OCI-LY7 (cell line): Measurements from ENCODE around the gene REEP6. TPM values are rescaled to one million over a fixed set of nuclear protein-coding genes. Genes with fewer than 3 reads are reported as not detected.

Experiments used
- BruUV-seq: library from RNA; stranded (reverse); fragments of 400-500 nt; replicated peaks from 2 replicates; lab custom pipeline; 2021; lab: Mats Ljungman, UMichigan
- CTCF ChIA-PET: fragments of 300-600 bp; sonication (Branson Sonifier 250); formaldehyde crosslinking; loops from one replicate; lab custom pipeline; 2022; ENCODE audit warnings: antibody characterized with exemption; ENCODE audit not compliant: unreplicated experiment; lab: Charles Lee
- POLR2A ChIA-PET: fragments of 300-600 bp; sonication (Branson Sonifier 250); formaldehyde crosslinking; loops from one replicate; lab custom pipeline; 2022; ENCODE audit warnings: antibody characterized with exemption; lab: Charles Lee
- DNase-seq: peaks from one replicate; pipeline ENCODE4 v3.0.0-alpha.2; 2015; ENCODE audit warnings: low spot score
- H2AFZ ChIP-seq: fragments of 200-600 bp; sonication (generic), shearing (Covaris generic); 2 replicates; pipeline ENCODE4 v1.6.1; 2014; ENCODE audit warnings: mild to moderate bottlenecking, antibody characterized with exemption, low read length, moderate library complexity
- H3K27ac ChIP-seq: fragments of 200-600 bp; sonication (generic); 2 replicates; pipeline ENCODE4 v1.5.1; 2014; ENCODE audit warnings: mixed run types, low read depth, mild to moderate bottlenecking, moderate library complexity, low read length, inconsistent platforms; ENCODE audit not compliant: poor library complexity, severe bottlenecking
- H3K36me3 ChIP-seq: fragments of 200-600 bp; sonication (generic); 2 replicates; pipeline ENCODE4 v1.6.1; 2014; ENCODE audit warnings: mild to moderate bottlenecking, antibody characterized with exemption, low read length, moderate library complexity, mixed read lengths; ENCODE audit not compliant: insufficient read depth
- H3K4me1 ChIP-seq: fragments of 200-600 bp; sonication (generic); 2 replicates; pipeline ENCODE4 v1.5.1; 2014; ENCODE audit warnings: mild to moderate bottlenecking, low read length; ENCODE audit not compliant: insufficient read depth, poor library complexity, severe bottlenecking
- H3K4me2 ChIP-seq: fragments of 200-600 bp; sonication (generic); 2 replicates; pipeline ENCODE4 v1.6.1; 2014; ENCODE audit warnings: mild to moderate bottlenecking, low read length
- H3K4me3 ChIP-seq: fragments of 200-600 bp; sonication (generic); 2 replicates; pipeline ENCODE4 v1.5.1; 2014; ENCODE audit warnings: mild to moderate bottlenecking, low read depth, low read length; ENCODE audit not compliant: poor library complexity, severe bottlenecking
- H3K79me2 ChIP-seq: fragments of 200-600 bp; sonication (generic); 2 replicates; pipeline ENCODE4 v1.6.1; 2016; ENCODE audit warnings: low read depth, mild to moderate bottlenecking, low read length, moderate library complexity, mixed read lengths; ENCODE audit not compliant: insufficient read depth
- H3K9me2 ChIP-seq: fragments of 200-600 bp; sonication (generic); 2 replicates; pipeline ENCODE4 v1.6.1; 2016; ENCODE audit warnings: mild to moderate bottlenecking, low read length, mixed read lengths; ENCODE audit not compliant: insufficient read depth
- H3K9me3 ChIP-seq: fragments of 200-600 bp; sonication (generic); 2 replicates; pipeline ENCODE4 v1.6.1; 2014; ENCODE audit warnings: mild to moderate bottlenecking, mixed run types, low read length, mixed read lengths
- H4K20me1 ChIP-seq: fragments of 200-600 bp; sonication (generic); 2 replicates; pipeline ENCODE4 v1.6.1; 2014; ENCODE audit warnings: mild to moderate bottlenecking, antibody characterized with exemption, low read length, moderate library complexity, mixed read lengths; ENCODE audit not compliant: insufficient read depth
- EZH2phosphoT487 ChIP-seq: fragments of 200-600 bp; sonication (generic); IDR thresholded peaks from 2 replicates; pipeline ENCODE4 v1.6.1; 2018; ENCODE audit warnings: low read depth, borderline replicate concordance, mild to moderate bottlenecking, mixed run types, antibody characterized with exemption, low read length, moderate library complexity, mixed read lengths
- intact Hi-C: fragments of 100-400 bp; cut with micrococcal nuclease; formaldehyde crosslinking; loops from one replicate; pipeline ENCODE4 v1.10.0; 2022; ENCODE audit not compliant: unreplicated experiment
- total RNA-seq, 2 experiments: library from RNA; depleted of rRNA in 1 of 2; stranded (reverse); fragments of >200 nt in 1 of 2; shearing (Covaris generic) in 1 of 2; gene quantifications; 2 replicates each; pipeline ENCODE4 v1.2.3, GENCODE V29; 2014 to 2022
- TF ChIP-seq, protein P1 (sequence below): fragments of 200-600 bp; sonication (generic); conservative IDR thresholded peaks from 2 replicates; pipeline ENCODE4 v1.5.1; 2014; ENCODE audit warnings: mild to moderate bottlenecking, antibody characterized with exemption, low read length, moderate library complexity, mixed read lengths

REEP6 gene
- total RNA-seq, 2 experiments from 2014 or later: 1.3 to 3.6 TPM

GRCh38 chr19:1483131-1483978 is 7.6 kb upstream of the REEP6 start:
- DNase-seq: no peak
- H3K4me1 ChIP-seq: peaks cover 6% of the 10 kb centered on the region
- no peak overlapping the region for H3K4me2 ChIP-seq
- H3K79me2 ChIP-seq: peaks cover 3% of the 10 kb centered on the region
- no peak overlapping the region for H2AFZ ChIP-seq
- TF ChIP-seq EZH2phosphoT487: no peak
- intact Hi-C loops: no loop called here
- H4K20me1 ChIP-seq: no peaks in the 10 kb centered on the region
- CTCF ChIA-PET: no interaction called here
- H3K36me3 ChIP-seq: no peaks in the 10 kb centered on the region
- no peaks in the 10 kb centered on the region for H3K9me3 ChIP-seq
- H3K27ac ChIP-seq: no peak overlapping the region
- no TSS peak for BruUV-seq
- no peaks in the 10 kb centered on the region for H3K9me2 ChIP-seq
- POLR2A ChIA-PET: no interaction called here
- no peak overlapping the region for H3K4me3 ChIP-seq

DNA sequence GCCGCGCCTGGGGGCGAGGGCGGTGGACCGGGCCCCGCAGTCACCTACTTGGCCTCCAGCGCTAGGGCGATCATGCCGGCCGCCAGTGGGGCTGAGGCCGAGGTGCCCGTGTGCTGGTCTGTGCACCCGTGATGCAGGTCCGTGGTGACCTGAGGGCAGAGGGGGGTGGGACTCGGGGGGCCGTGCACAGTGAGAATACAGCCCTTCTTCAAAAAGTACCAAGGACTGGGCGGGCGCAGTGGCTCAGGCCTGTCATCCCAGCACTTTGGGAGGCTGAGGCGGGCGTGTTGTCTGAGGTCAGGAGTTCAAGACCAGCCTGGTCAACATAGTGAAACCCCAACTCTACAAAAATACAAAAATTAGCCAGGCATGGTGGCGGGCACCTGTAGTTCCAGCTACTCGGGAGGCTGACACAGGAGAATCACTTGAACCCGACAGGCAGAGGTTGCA is 7.0 kb upstream of the REEP6 start:
- no peaks in the 10 kb centered on the region for H3K9me3 ChIP-seq
- H3K36me3 ChIP-seq: no peaks in the 10 kb centered on the region
- H3K27ac ChIP-seq: no peak overlapping the region
- H3K79me2 ChIP-seq: no peaks in the 10 kb centered on the region
- no peak overlapping the region for H3K4me2 ChIP-seq
- no TSS peak for BruUV-seq
- no peaks in the 10 kb centered on the region for H3K9me2 ChIP-seq
- peaks cover 6% of the 10 kb centered on the region for H3K4me1 ChIP-seq
- H2AFZ ChIP-seq: no peak overlapping the region
- TF ChIP-seq, protein P1, sequence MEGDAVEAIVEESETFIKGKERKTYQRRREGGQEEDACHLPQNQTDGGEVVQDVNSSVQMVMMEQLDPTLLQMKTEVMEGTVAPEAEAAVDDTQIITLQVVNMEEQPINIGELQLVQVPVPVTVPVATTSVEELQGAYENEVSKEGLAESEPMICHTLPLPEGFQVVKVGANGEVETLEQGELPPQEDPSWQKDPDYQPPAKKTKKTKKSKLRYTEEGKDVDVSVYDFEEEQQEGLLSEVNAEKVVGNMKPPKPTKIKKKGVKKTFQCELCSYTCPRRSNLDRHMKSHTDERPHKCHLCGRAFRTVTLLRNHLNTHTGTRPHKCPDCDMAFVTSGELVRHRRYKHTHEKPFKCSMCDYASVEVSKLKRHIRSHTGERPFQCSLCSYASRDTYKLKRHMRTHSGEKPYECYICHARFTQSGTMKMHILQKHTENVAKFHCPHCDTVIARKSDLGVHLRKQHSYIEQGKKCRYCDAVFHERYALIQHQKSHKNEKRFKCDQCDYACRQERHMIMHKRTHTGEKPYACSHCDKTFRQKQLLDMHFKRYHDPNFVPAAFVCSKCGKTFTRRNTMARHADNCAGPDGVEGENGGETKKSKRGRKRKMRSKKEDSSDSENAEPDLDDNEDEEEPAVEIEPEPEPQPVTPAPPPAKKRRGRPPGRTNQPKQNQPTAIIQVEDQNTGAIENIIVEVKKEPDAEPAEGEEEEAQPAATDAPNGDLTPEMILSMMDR: no peak
- no peak for TF ChIP-seq EZH2phosphoT487
- no peak overlapping the region for H3K4me3 ChIP-seq
- POLR2A ChIA-PET: no interaction called here
- intact Hi-C loops: no loop called here
- CTCF ChIA-PET: no interaction called here
- no peaks in the 10 kb centered on the region for H4K20me1 ChIP-seq
- DNase-seq: no peak

DNA sequence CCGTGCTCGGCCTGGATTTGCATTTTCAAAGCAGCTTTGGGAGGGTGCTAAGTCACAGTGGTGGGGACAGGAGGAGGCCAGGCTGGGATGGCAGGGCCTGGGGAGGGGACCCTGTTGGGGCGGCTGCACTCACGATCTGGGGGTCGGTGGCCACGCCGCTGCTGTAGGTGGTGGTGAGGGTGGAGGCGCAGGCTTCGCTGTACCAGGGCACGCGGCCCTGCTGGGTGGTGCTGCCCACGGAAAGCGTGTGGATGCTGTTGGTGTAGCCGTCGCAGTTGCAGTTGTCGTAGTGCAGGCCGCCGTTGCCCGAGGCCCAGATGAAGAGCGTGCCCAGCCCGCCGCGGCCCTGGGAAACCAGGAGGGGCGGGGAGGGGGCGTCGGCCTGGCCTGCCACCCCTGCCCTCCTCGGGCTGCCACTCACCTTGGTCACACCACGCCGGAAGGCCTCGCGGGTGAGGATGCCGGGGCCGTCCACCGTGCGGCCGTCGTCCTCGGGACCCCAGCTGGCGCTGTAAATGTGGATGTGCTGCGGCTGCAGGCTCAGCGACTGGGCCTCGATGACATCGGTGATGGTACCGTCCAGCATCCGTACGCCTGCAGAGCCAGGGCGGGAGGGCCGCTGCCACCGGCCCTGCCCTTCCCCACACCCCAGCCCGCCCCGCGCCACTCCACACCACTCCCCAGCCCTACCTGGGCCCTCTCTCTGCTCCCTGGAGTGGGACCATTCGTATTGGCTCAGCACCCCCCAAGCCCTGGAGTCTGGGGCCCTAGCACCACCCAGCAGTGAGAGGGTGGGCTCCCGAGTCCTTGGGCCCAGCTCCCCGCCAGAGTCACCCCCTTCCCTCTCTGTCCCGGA is 4.0 kb upstream of the REEP6 start:
- Histone ChIP-seq H3K4me2 (no peak overlapping the region), H3K9me2 (no peaks in the 10 kb centered on the region), H3K27ac (no peak overlapping the region), H3K36me3 (no peaks in the 10 kb centered on the region), H3K4me1 (peaks cover 16% of the 10 kb centered on the region), H2AFZ (no peak overlapping the region), H3K79me2 (no peaks in the 10 kb centered on the region), H4K20me1 (no peaks in the 10 kb centered on the region), H3K9me3 (no peaks in the 10 kb centered on the region), H3K4me3 (no peak overlapping the region)
- CTCF ChIA-PET: no interaction called here
- BruUV-seq: no TSS peak
- TF ChIP-seq, protein P1: no peak
- no peak for TF ChIP-seq EZH2phosphoT487
- DNase-seq: no peak
- POLR2A ChIA-PET: no interaction called here
- intact Hi-C loops: no loop called here
